Hepatocyte (in vitro differentiated cells): ENCODE measurements around the gene TNFSF9. TPM values are rescaled to one million over a fixed set of nuclear protein-coding genes. Genes with fewer than 3 reads are reported as not detected.

Experiments used
- DNase-seq: peaks from one replicate; pipeline ENCODE4 v3.0.0-alpha.2; 2016; ENCODE audit warnings: low spot score
- H2AFZ ChIP-seq: fragments of 200-600 bp; sonication (generic); 2 replicates; pipeline ENCODE4 v1.6.0; 2016; ENCODE audit warnings: antibody characterized with exemption, mild to moderate bottlenecking
- H3K27ac ChIP-seq: fragments of 200-600 bp; sonication (generic); 2 replicates; pipeline ENCODE4 v1.5.1; 2016; ENCODE audit warnings: mild to moderate bottlenecking
- H3K27me3 ChIP-seq: fragments of 200-600 bp; sonication (generic); 2 replicates; pipeline ENCODE4 v1.6.1; 2016
- H3K36me3 ChIP-seq: fragments of 200-600 bp; sonication (generic); replicated peaks from 2 replicates; pipeline ENCODE4 v1.5.1; 2016; ENCODE audit warnings: low read depth; ENCODE audit not compliant: insufficient read depth
- H3K4me1 ChIP-seq: fragments of 200-600 bp; sonication (generic); 2 replicates; pipeline ENCODE4 v1.5.1; 2016; ENCODE audit warnings: mild to moderate bottlenecking, moderate library complexity; ENCODE audit not compliant: insufficient read depth
- H3K4me2 ChIP-seq: fragments of 200-600 bp; sonication (generic); 2 replicates; pipeline ENCODE4 v1.6.0; 2016
- H3K4me3 ChIP-seq: fragments of 200-600 bp; sonication (generic); 2 replicates; pipeline ENCODE4 v1.5.1; 2016; ENCODE audit warnings: mild to moderate bottlenecking
- H3K79me2 ChIP-seq: fragments of 200-600 bp; sonication (generic); 2 replicates; pipeline ENCODE4 v1.6.0; 2017; ENCODE audit warnings: mild to moderate bottlenecking
- H3K9me2 ChIP-seq: fragments of 200-600 bp; sonication (generic); replicated peaks from 2 replicates; pipeline ENCODE4 v1.6.0; 2017; ENCODE audit warnings: mild to moderate bottlenecking; ENCODE audit not compliant: insufficient read depth
- H3K9me3 ChIP-seq: fragments of 200-600 bp; sonication (generic); 2 replicates; pipeline ENCODE4 v1.5.1; 2016; ENCODE audit warnings: low read depth, mild to moderate bottlenecking
- H4K20me1 ChIP-seq: fragments of 200-600 bp; sonication (generic); 2 replicates; pipeline ENCODE4 v1.6.0; 2016; ENCODE audit warnings: mild to moderate bottlenecking; ENCODE audit not compliant: insufficient read depth, poor library complexity, severe bottlenecking
- CTCF ChIP-seq: fragments of 200-600 bp; sonication (generic); IDR thresholded peaks from 2 replicates; pipeline ENCODE4 v1.5.1; 2016; ENCODE audit warnings: antibody characterized with exemption, mild to moderate bottlenecking; ENCODE audit not compliant: poor library complexity
- EZH2 ChIP-seq: fragments of 200-600 bp; sonication (generic); IDR thresholded peaks from 2 replicates; pipeline ENCODE4 v1.6.1; 2016; ENCODE audit warnings: antibody characterized with exemption, mild to moderate bottlenecking, borderline replicate concordance
- EZH2phosphoT487 ChIP-seq: fragments of 200-600 bp; sonication (generic); IDR thresholded peaks from one replicate; pipeline ENCODE4 v1.6.1; 2018; ENCODE audit warnings: antibody characterized with exemption, mild to moderate bottlenecking, low read depth, moderate library complexity; ENCODE audit not compliant: unreplicated experiment, severe bottlenecking
- WGBS: methylation state at CpG from one replicate; pipeline ENCODE4 v1.1.6; 2016; ENCODE audit warnings: low lambda C conversion rate; ENCODE audit errors: missing lambda C conversion rate; 5-methylcytosine and 5-hydroxymethylcytosine counted together
- polyA plus RNA-seq: library from polyadenylated mRNA; unstranded; fragments of >200 nt; fragmentation: Nextera tagmentation; extraction: Ambion mirVana; gene quantifications from 2 replicates; pipeline ENCODE4 v1.2.1, GENCODE V29; 2016
- total RNA-seq: library from RNA; depleted of rRNA; stranded (reverse); fragments of >200 nt; gene quantifications from 2 replicates; pipeline ENCODE4 v1.2.3, GENCODE V29; 2014

The TNFSF9 gene
- total and polyA plus RNA-seq, 2 experiments from 2014 or later, result 2.6 to 3.8 TPM

DNA sequence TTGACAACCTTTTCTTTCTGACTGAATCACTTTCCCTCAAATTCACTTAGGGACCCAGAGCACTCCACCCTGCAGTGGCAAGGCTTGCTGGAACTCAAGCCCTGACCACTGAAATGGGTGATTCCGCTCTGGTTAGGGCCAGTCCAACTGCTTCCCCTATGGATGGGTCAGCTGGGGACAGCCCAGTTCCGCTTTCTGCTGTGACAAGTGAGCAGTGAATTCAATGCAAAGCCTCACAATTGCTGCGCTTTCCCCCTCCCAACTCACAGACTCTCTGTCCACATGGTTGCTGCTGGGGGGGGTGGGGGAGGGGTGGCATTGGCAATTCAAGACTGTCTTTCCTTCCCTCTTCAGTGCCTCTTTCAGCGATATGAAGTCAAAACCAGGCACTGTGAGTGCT lies 41.4 kb downstream of the TNFSF9 start:
- Histone ChIP-seq H3K4me1 (no peaks in the 10 kb centered on the region), H3K9me2 (no peaks in the 10 kb centered on the region), H4K20me1 (no peaks in the 10 kb centered on the region), H3K27ac (no peak overlapping the region), H2AFZ (no peak overlapping the region), H3K27me3 (no peaks in the 10 kb centered on the region), H3K4me2 (no peak overlapping the region), H3K36me3 (no peaks in the 10 kb centered on the region), H3K79me2 (no peaks in the 10 kb centered on the region), H3K4me3 (no peak overlapping the region), H3K9me3 (no peaks in the 10 kb centered on the region)
- TF ChIP-seq CTCF (no peak), EZH2 (no peak), EZH2phosphoT487 (no peak)
- 64% methylated on average over 4 of the region's 4 CpGs for WGBS
- no peak for DNase-seq

- no peaks in the 10 kb centered on the region for H4K20me1 ChIP-seq
- no peak for DNase-seq
- 0% methylated on average over 1 of the region's 1 CpG for WGBS
- TF ChIP-seq EZH2phosphoT487 (no peak), EZH2 (no peak), CTCF (no peak)
- H3K79me2 ChIP-seq, result no peaks in the 10 kb centered on the region
- no peaks in the 10 kb centered on the region for H3K9me3 ChIP-seq
- no peak overlapping the region for H3K4me2 ChIP-seq
- no peaks in the 10 kb centered on the region for H3K27me3 ChIP-seq
- no peak overlapping the region for H2AFZ ChIP-seq
- H3K9me2 ChIP-seq, result no peaks in the 10 kb centered on the region
- H3K27ac ChIP-seq, result no peak overlapping the region
- H3K36me3 ChIP-seq, result no peaks in the 10 kb centered on the region
- H3K4me3 ChIP-seq, result no peak overlapping the region
- no peaks in the 10 kb centered on the region for H3K4me1 ChIP-seq
Measured at GRCh38 chr19:6573350-6573749, 42.5 kb downstream of the TNFSF9 start.

- no peak overlapping the region for H3K4me2 ChIP-seq
- no peaks in the 10 kb centered on the region for H3K79me2 ChIP-seq
- 67% methylated on average over 5 of the region's 5 CpGs for WGBS
- H3K27me3 ChIP-seq, result no peaks in the 10 kb centered on the region
- no peaks in the 10 kb centered on the region for H3K4me1 ChIP-seq
- H3K4me3 ChIP-seq, result no peak overlapping the region
- TF ChIP-seq EZH2 (no peak), EZH2phosphoT487 (no peak), CTCF (no peak)
- no peaks in the 10 kb centered on the region for H4K20me1 ChIP-seq
- no peak overlapping the region for H2AFZ ChIP-seq
- H3K27ac ChIP-seq, result peak overlapping the region; percentile 62
- no peaks in the 10 kb centered on the region for H3K9me3 ChIP-seq
- no peak for DNase-seq
- no peaks in the 10 kb centered on the region for H3K9me2 ChIP-seq
- no peaks in the 10 kb centered on the region for H3K36me3 ChIP-seq
Measured at GRCh38 chr19:6576869-6577475, 46.1 kb downstream of the TNFSF9 start.
